Common myeloid progenitor, CD34-positive (primary cell): ENCODE data around the gene CPEB4.

ENCODE experiments used
- CTCF ChIA-PET: fragments of 350-600 bp; sonication (Branson Sonifier 250); formaldehyde crosslinking; loops from one replicate; lab custom pipeline; 2021; ENCODE audit warnings: antibody characterized with exemption; lab: Charles Lee
- POLR2A ChIA-PET: fragments of 350-600 bp; sonication (Branson Sonifier 250); formaldehyde crosslinking; loops from one replicate; lab custom pipeline; 2021; ENCODE audit warnings: antibody characterized with exemption; lab: Charles Lee
- DNase-seq, 3 donors: peaks; one replicate each; pipeline versions ENCODE4 v3.0.0 to v3.0.0-alpha.2; 2013
- H3K27ac ChIP-seq, 2 experiments: 1 replicate in 1 of 2; 2 replicates in 1 of 2; pipeline ENCODE4 v1.7.0; 2013; ENCODE audit warnings: inconsistent platforms in 2 of 2, low read length in 2 of 2, mild to moderate bottlenecking in 2 of 2, low read depth in 1 of 2, moderate library complexity in 1 of 2; ENCODE audit not compliant: severe bottlenecking in 2 of 2, insufficient read depth in 1 of 2, poor library complexity in 1 of 2
- H3K27me3 ChIP-seq, 5 experiments: replicated peaks in 2 of 5; 1 replicate in 3 of 5; 2 replicates in 2 of 5; pipeline versions ENCODE4 v1.6.1 to v1.7.0; 2013; ENCODE audit warnings: low read length in 4 of 5, mild to moderate bottlenecking in 2 of 5, moderate library complexity in 2 of 5, inconsistent platforms in 1 of 5; ENCODE audit not compliant: insufficient read depth in 5 of 5, control insufficient read depth in 4 of 5
- H3K36me3 ChIP-seq, 4 experiments: 1 replicate in 2 of 4; 2 replicates in 2 of 4; pipeline versions ENCODE4 v1.6.1 to v1.7.0; 2013; ENCODE audit warnings: low read length in 3 of 4, control low read depth in 1 of 4, mild to moderate bottlenecking in 1 of 4; ENCODE audit not compliant: control insufficient read depth in 4 of 4, insufficient read depth in 4 of 4
- H3K4me1 ChIP-seq, 4 experiments: 1 replicate in 3 of 4; 2 replicates in 1 of 4; pipeline versions ENCODE4 v1.6.1 to v1.7.1; 2013; ENCODE audit warnings: low read length in 3 of 4, mild to moderate bottlenecking in 3 of 4, control low read depth in 1 of 4, inconsistent platforms in 1 of 4, moderate library complexity in 1 of 4; ENCODE audit not compliant: control insufficient read depth in 4 of 4, insufficient read depth in 4 of 4; ENCODE audit errors: control extremely low read depth in 1 of 4
- H3K4me3 ChIP-seq, 7 experiments: 1 replicate in 4 of 7; 2 replicates in 3 of 7; pipeline versions ENCODE4 v1.5.1 to v1.7.0; 2013; ENCODE audit warnings: mild to moderate bottlenecking in 7 of 7, low read length in 6 of 7, moderate library complexity in 6 of 7, inconsistent platforms in 2 of 7, low read depth in 2 of 7, control low read depth in 1 of 7; ENCODE audit not compliant: insufficient read depth in 4 of 7, control insufficient read depth in 1 of 7; ENCODE audit errors: extremely low read depth in 1 of 7
- H3K9me3 ChIP-seq, 5 experiments: 1 replicate in 4 of 5; 2 replicates in 1 of 5; pipeline versions ENCODE4 v1.6.1 to v1.7.1; 2013; ENCODE audit warnings: low read length in 4 of 5, mild to moderate bottlenecking in 2 of 5, inconsistent platforms in 1 of 5, low read depth in 1 of 5, moderate library complexity in 1 of 5; ENCODE audit not compliant: control insufficient read depth in 4 of 5, insufficient read depth in 2 of 5; ENCODE audit errors: control extremely low read depth in 1 of 5
- WGBS: methylation state at CpG from one replicate; pipeline ENCODE4 v1.1.5; 2013; ENCODE audit not compliant: insufficient coverage; 5-methylcytosine and 5-hydroxymethylcytosine counted together

CPEB4 gene

DNA sequence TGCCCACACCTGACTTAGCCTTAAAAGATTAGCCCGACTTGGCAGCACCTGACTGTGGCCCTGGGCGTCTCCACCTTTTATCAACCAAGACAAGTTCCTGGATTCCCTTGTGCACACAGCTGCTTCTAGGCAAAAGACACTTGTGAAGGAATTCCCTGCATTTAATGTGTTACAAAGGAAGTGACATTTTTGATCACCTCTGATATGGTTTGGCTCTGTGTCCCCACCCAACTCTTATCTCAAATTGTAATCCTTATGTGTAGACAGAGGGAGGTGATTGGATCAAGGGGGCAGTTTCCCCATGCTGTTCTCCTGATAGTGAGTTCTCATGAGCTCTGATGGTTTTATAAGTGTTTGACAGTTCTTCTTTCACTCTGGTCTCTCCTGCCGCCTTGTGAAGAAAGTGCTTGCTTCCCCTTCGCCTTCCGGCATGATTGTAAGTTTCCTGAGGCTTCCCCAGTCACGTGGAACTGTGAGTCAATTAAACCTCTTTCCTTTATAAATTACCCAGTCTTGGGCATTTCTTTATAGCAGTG, 2.6 kb upstream of the CPEB4 start:
- H3K4me1 ChIP-seq: peaks cover 7 to 30% (median 22%) of the 10 kb centered on the region in 4 experiments
- ChIA-PET POLR2A (interaction anchor here (0.6 kb wide), 1 partner anchor 70 kb away, joined by 3 read pairs; no protein-coding TSS in a partner anchor), CTCF (interaction anchor here (1.1 to 1.9 kb wide), 5 partner anchors 12 to 101 kb away, joined by 3 to 5 read pairs (median 4); no protein-coding TSS in a partner anchor)
- peaks cover 0 to 2% (median 0%) of the 10 kb centered on the region in 4 experiments for H3K36me3 ChIP-seq
- peak; percentile 58 to 81 (median 75) for DNase-seq
- 13% methylated on average over 5 of the region's 6 CpGs for WGBS
- H3K4me3 ChIP-seq: no peak overlapping the region
- H3K27ac ChIP-seq: no peak overlapping the region
- H3K27me3 ChIP-seq: no peaks in the 10 kb centered on the region
- peaks cover 0 to 4% (median 0%) of the 10 kb centered on the region in 5 experiments for H3K9me3 ChIP-seq

DNA sequence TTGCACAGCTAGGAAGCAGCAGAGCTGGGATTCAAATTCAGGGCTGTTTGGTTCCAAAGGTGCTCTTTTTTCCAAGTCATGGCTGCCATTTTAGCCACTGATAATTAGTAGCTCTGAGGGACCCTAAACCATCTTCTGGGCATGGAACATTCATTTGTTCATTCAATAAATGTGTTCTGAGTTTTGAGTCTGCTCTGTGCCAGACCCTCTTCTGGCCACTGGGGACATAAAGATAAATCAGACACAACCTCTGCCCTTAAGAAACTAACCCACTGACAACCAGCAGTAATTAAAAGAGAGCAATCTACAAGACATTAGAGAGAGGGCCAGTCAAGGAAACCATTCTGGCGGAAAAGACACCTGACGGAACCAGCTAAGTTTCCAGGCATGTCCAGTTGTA, 2.0 kb upstream of the CPEB4 start:
- Histone ChIP-seq H3K27me3 (no peaks in the 10 kb centered on the region), H3K4me1 (peaks cover 7 to 30% (median 22%) of the 10 kb centered on the region in 4 experiments), H3K4me3 (no peak overlapping the region), H3K27ac (no peak overlapping the region), H3K36me3 (peaks cover 0 to 2% (median 0%) of the 10 kb centered on the region in 4 experiments), H3K9me3 (peaks cover 0 to 4% (median 0%) of the 10 kb centered on the region in 5 experiments)
- no peak for DNase-seq
- ChIA-PET POLR2A (no interaction called here), CTCF (interaction anchor here (1.0 to 1.9 kb wide), 4 partner anchors 13 to 96 kb away, joined by 3 to 4 read pairs (median 4); no protein-coding TSS in a partner anchor)
- 90% methylated on average over 2 of the region's 2 CpGs for WGBS

DNA sequence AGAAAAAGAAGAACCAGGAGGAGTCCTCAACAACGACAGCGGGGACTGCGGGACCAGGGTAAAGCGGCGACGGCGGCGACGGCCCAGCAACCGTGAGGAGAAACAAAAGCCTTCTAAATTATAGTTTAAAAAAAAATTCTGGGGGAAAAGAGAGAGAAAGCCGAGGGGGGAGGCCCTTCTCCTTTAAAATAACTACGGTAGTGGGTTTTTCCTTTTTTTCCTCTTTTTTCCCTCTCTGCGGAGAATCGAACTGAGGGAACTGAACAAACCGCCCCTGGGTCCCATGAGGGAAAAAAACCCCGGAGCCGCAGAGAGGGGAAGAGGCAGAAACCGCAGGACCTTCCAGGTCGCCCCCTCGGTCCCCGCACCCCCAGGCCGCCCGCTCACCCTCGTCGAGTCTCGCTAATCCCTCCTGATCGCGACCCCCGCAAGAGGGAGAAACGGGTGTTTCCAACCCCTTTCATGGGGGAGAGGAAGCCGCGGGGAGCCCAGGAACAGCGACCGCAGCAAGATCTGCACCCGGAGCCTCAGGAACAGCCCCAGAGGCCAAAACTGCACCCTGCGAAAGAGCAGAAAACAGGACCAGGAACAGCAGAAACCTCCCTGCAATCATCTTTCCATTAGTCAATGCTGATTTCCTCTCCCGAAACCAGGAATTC, 453 bp downstream of the CPEB4 start:
- peaks cover 7 to 30% (median 24%) of the 10 kb centered on the region in 4 experiments for H3K4me1 ChIP-seq

DNA sequence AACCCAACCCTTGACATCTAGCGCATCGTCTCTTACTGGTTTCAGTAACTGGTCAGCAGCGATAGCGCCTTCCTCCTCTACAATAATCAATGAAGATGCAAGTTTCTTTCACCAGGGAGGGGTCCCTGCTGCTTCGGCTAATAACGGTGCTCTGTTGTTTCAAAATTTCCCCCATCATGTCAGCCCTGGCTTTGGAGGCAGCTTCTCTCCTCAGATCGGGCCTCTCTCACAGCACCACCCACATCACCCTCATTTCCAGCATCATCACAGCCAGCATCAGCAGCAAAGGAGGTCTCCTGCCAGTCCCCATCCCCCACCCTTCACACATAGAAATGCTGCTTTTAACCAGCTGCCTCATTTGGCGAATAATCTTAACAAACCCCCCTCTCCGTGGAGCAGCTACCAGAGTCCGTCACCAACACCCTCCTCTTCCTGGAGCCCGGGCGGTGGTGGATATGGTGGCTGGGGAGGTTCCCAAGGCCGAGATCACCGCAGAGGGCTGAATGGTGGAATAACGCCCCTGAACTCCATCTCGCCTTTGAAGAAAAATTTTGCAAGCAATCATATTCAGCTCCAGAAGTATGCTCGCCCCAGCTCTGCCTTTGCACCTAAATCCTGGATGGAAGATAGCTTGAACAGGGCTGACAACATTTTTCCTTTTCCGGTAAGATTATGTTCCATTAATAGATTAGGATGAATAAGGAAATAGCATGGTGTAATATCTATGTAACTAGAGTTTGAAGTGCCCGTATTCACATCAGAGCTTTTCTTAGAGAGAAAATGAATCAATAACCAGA, 2.2 kb downstream of the CPEB4 start:
- no peaks in the 10 kb centered on the region for H3K27me3 ChIP-seq
- WGBS: 94% methylated on average over 12 of the region's 19 CpGs
- H3K27ac ChIP-seq: no peak overlapping the region
- ChIA-PET CTCF (interaction anchor here (0.8 to 2.7 kb wide), 7 partner anchors 11 to 35 kb away, joined by 3 to 9 read pairs (median 3); no protein-coding TSS in a partner anchor), POLR2A (no interaction called here)
- peaks cover 0 to 2% (median 0%) of the 10 kb centered on the region in 4 experiments for H3K36me3 ChIP-seq
- H3K4me1 ChIP-seq: peaks cover 1 to 20% (median 18%) of the 10 kb centered on the region in 4 experiments
- no peak for DNase-seq
- H3K4me3 ChIP-seq: peak overlapping the region in 1 of 7 experiments; percentile 88
- no peaks in the 10 kb centered on the region for H3K9me3 ChIP-seq

More for the DNA sequence above, 453 bp downstream of the CPEB4 start:
- peak in 1 of 3 donors; percentile 33 for DNase-seq
- POLR2A ChIA-PET: interaction anchor here (1.2 to 1.3 kb wide), 2 partner anchors 10 to 273 kb away, joined by 4 to 5 read pairs; partner anchors contain the start of gene BOD1
- CTCF ChIA-PET: interaction anchor here (1.2 to 2.1 kb wide), 3 partner anchors 12 to 273 kb away, joined by 6 to 8 read pairs (median 7); no protein-coding TSS in a partner anchor
- 0% methylated on average over 11 of the region's 37 CpGs for WGBS
- Histone ChIP-seq H3K4me3 (peak overlapping the region; percentile 64 to 91 (median 84)), H3K27me3 (no peaks in the 10 kb centered on the region), H3K9me3 (no peaks in the 10 kb centered on the region), H3K36me3 (peaks cover 0 to 2% (median 0%) of the 10 kb centered on the region in 4 experiments), H3K27ac (peak overlapping the region in 1 of 2 experiments; percentile 97)

DNA sequence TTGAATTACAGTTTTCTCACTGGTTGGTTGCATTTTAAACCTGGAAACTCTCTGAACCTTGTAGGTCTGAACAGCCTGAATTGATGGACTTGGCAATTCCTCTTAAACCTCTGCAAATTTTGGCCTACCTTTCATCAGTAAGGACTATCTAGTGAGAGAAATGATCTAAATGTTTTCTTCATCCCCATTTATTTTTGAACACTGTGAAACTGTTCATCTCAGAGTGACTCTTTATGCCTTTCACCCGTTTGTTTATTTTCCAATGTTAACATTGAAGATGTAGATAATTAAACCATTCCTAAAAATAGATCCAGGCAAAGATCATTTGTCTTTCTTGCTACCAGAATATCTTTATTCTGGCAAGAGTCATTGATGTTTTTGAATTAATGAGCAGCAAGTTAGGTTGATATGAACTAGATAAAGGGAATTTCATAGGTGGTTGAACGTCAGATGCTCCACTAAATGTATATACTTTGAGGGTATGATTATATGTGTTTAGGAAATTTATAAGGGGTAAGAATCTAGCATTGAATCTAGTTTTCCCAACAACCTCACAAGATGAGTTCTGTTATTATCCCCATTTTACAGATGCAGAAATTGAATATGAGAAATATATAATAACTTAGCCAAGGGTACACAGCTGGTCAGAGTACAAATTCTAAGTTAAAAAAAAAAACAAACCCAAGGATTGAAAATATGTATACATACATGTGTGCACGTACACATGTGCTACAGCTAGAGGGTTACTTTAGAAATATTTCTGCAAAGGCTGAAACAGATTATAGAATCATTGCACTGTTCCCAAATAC, 3.4 kb downstream of the CPEB4 start:
- no peak overlapping the region for H3K27ac ChIP-seq
- H3K4me3 ChIP-seq: peak overlapping the region in 2 of 7 experiments; percentile 53 to 57
- no CpG with 5 or more reads among the region's 3 CpGs for WGBS
- POLR2A ChIA-PET: no interaction called here
- H3K4me1 ChIP-seq: peaks cover 2 to 19% (median 14%) of the 10 kb centered on the region in 4 experiments
- CTCF ChIA-PET: interaction anchor here (1.1 to 2.7 kb wide), 5 partner anchors 9 to 75 kb away, joined by 3 to 9 read pairs (median 3); no protein-coding TSS in a partner anchor
- peaks cover 0 to 2% (median 0%) of the 10 kb centered on the region in 4 experiments for H3K36me3 ChIP-seq
- no peak for DNase-seq
- no peaks in the 10 kb centered on the region for H3K9me3 ChIP-seq
- no peaks in the 10 kb centered on the region for H3K27me3 ChIP-seq

DNA sequence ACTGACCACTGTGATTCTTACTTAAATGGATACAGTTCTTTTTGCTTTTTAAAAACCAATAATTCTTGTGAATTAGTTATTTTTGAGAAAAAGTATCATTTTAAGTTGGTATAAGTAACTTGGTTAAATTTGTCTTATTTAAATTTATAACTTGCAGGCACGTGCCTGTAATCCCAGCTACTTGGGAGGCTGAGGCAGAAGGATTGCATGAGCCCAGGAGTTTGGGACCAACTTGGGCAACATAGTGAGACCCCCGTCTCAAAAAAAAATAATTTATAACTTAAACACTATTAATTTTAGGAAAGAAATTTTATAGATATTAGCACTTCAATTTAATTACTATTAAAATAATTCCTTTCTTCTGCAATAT, 5.0 kb downstream of the CPEB4 start:
- Histone ChIP-seq H3K4me1 (peaks cover 2 to 14% (median 12%) of the 10 kb centered on the region in 4 experiments), H3K36me3 (peaks cover 0 to 2% (median 0%) of the 10 kb centered on the region in 4 experiments), H3K27me3 (no peaks in the 10 kb centered on the region), H3K27ac (no peak overlapping the region), H3K9me3 (no peaks in the 10 kb centered on the region), H3K4me3 (no peak overlapping the region)
- no CpG with 5 or more reads among the region's 2 CpGs for WGBS
- no peak for DNase-seq
- POLR2A ChIA-PET: no interaction called here
- CTCF ChIA-PET: interaction anchor here (1.0 kb wide), 1 partner anchor 264 kb away, joined by 3 read pairs; no protein-coding TSS in a partner anchor
